MG63 (cell line): Measurements from ENCODE around the gene RASSF4. TPM values are rescaled to one million over a fixed set of nuclear protein-coding genes. Genes with fewer than 3 reads are reported as not detected.

Source experiments
- DNase-seq: peaks from one replicate; pipeline ENCODE4 v3.0.0-alpha.2; 2020
- H3K27me3 ChIP-seq: fragments of 250-450 bp; sonication (Bioruptor Pico); 2 replicates; pipeline ENCODE4 v1.5.1; 2020; ENCODE audit warnings: mild to moderate bottlenecking, moderate library complexity
- H3K36me3 ChIP-seq: fragments of 250-450 bp; sonication (Bioruptor Pico); 2 replicates; pipeline ENCODE4 v1.5.1; 2020; ENCODE audit warnings: mild to moderate bottlenecking, moderate library complexity
- H3K4me3 ChIP-seq: fragments of 250-450 bp; sonication (Bioruptor Pico); 2 replicates; pipeline ENCODE4 v1.5.1; 2020; ENCODE audit warnings: mild to moderate bottlenecking, moderate library complexity
- H3K9me3 ChIP-seq: fragments of 250-450 bp; sonication (Bioruptor Pico); 2 replicates; pipeline ENCODE4 v1.5.1; 2020; ENCODE audit warnings: mild to moderate bottlenecking, moderate library complexity
- total RNA-seq: library from RNA; depleted of rRNA; stranded (reverse); fragments of >200 nt; shearing (Covaris generic); gene quantifications from 2 replicates; pipeline ENCODE4 v1.2.3, GENCODE V29; 2014; ENCODE audit warnings: low replicate concordance

Gene RASSF4
- total RNA-seq, 1 experiment from 2014 or later, result 0.26 TPM

DNA sequence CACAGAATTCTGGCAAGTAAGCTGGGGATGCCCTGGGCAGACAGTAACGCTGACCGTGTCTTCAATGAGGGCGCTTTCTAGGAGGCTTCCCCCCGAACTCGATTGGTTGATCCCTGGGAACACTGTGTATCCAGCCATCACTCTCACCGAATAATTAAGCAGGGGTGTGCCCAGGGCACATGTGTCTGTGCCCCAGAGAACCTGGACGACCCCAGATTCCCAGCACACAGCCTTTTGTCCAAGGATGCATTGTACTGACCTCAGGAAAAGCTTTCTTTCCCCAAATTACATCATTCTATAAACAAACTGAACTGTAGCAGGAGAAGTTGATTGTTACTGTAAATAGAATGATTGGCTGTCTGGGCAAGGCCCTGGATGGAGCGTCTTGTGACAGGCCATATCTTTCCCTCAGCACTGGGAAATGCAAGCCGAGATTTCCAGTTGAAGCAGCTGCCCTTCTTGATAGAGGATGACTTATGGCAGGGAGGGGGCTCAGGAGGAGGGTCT, 25.6 kb downstream of the RASSF4 start:
- Histone ChIP-seq H3K9me3 (no peaks in the 10 kb centered on the region), H3K36me3 (no peaks in the 10 kb centered on the region), H3K4me3 (no peak overlapping the region), H3K27me3 (no peaks in the 10 kb centered on the region)
- no peak for DNase-seq

- Histone ChIP-seq H3K4me3 (no peak overlapping the region), H3K36me3 (no peaks in the 10 kb centered on the region), H3K9me3 (no peaks in the 10 kb centered on the region), H3K27me3 (no peaks in the 10 kb centered on the region)
- no peak for DNase-seq
Observed at GRCh38 chr10:44986179-44986578, 26.6 kb downstream of the RASSF4 start.

- Histone ChIP-seq H3K36me3 (no peaks in the 10 kb centered on the region), H3K9me3 (no peaks in the 10 kb centered on the region), H3K4me3 (no peak overlapping the region), H3K27me3 (no peaks in the 10 kb centered on the region)
- DNase-seq, result no peak
Observed at GRCh38 chr10:44986670-44987069, 27.1 kb downstream of the RASSF4 start.

- DNase-seq, result no peak
- Histone ChIP-seq H3K27me3 (no peaks in the 10 kb centered on the region), H3K36me3 (no peaks in the 10 kb centered on the region), H3K4me3 (no peak overlapping the region), H3K9me3 (no peaks in the 10 kb centered on the region)
Observed at GRCh38 chr10:44988957-44989585, 29.5 kb downstream of the RASSF4 start.

GRCh38 chr10:44989597-44990301, 30.1 kb downstream of the RASSF4 start:
- H3K36me3 ChIP-seq, result no peaks in the 10 kb centered on the region
- no peak for DNase-seq
- no peak overlapping the region for H3K4me3 ChIP-seq
- H3K9me3 ChIP-seq, result no peaks in the 10 kb centered on the region
- no peaks in the 10 kb centered on the region for H3K27me3 ChIP-seq

DNA sequence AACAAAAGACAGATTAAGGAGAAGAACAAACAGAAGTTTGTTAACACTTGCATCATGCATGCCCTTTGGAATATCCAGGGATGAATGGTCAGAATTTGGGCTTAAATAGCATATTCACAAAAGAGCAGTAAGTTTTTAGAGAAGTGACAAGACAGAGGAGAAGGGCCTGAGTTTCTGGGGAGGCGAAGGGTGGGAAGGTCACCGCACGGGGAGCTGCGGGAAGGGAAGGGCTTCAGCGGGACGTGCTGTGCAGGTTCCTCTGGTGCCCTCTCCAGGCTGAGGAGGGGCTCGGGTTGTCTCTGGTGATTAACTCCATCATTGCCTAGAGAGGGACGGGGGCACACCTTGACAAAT, 30.7 kb downstream of the RASSF4 start:
- Histone ChIP-seq H3K36me3 (no peaks in the 10 kb centered on the region), H3K4me3 (no peak overlapping the region), H3K27me3 (no peaks in the 10 kb centered on the region), H3K9me3 (no peaks in the 10 kb centered on the region)
- DNase-seq, result no peak

- no peak for DNase-seq
- Histone ChIP-seq H3K9me3 (no peaks in the 10 kb centered on the region), H3K36me3 (no peaks in the 10 kb centered on the region), H3K4me3 (no peak overlapping the region), H3K27me3 (no peaks in the 10 kb centered on the region)
Observed at GRCh38 chr10:44990965-44991364, 31.4 kb downstream of the RASSF4 start.

DNA sequence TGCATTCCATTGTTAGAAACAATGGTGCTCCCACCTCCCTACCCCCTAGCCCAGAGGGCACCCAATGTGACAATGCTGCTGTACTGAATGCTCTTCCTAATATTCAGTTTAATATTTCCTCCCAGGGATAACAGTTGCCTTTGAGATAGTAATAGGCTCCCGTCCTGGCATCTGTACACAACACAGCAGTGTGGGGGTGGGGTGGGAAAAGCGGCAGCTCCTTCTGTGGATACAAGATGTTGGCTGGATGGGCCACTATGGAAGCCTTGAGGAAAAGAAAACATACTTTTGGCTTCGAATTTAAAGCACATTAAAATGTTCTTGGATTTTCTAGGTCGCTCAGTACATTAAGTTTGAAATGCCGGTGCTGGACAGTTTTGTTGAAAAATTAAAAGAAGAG, 32.0 kb downstream of the RASSF4 start:
- no peaks in the 10 kb centered on the region for H3K9me3 ChIP-seq
- no peak for DNase-seq

DNA sequence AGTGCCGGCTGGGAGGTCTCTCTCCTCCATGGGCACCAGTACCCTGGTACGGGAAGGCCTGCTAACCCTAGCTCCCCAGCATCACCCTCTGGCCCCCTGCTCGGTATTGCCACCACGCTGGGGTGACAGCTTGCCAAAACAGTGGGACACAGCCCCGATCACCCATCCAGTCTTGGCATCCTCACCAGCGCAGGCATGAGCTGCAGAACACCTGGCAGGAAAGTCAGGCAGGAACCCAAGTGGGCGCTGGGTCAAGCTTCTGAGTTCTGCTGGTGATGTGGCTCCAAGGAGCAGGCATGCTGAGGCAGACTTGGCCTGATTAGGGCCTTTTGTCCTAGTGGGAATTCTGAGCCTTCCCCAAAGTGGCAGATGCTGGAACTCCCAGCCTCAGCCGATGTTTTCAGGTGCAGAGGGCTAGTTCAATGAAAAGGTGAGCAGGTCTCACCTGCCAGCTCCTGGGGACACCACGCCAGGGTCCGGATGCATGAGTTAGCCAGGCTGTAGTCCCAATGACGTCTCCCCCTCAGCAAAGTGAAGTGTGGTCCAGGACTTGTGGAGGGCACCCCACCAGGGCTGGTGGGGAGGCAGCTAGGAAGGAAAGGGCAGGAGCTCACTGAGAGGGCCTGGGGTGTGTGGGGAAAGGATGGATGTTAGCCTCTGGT, 32.6 kb downstream of the RASSF4 start:
- H3K36me3 ChIP-seq, result no peaks in the 10 kb centered on the region
- H3K9me3 ChIP-seq, result no peaks in the 10 kb centered on the region
- DNase-seq, result no peak
- no peaks in the 10 kb centered on the region for H3K27me3 ChIP-seq
- no peak overlapping the region for H3K4me3 ChIP-seq

More for the DNA sequence above, 32.0 kb downstream of the RASSF4 start:
- H3K4me3 ChIP-seq, result no peak overlapping the region
- H3K27me3 ChIP-seq, result no peaks in the 10 kb centered on the region
- no peaks in the 10 kb centered on the region for H3K36me3 ChIP-seq

- Histone ChIP-seq H3K9me3 (no peaks in the 10 kb centered on the region), H3K36me3 (no peaks in the 10 kb centered on the region), H3K27me3 (no peaks in the 10 kb centered on the region), H3K4me3 (no peak overlapping the region)
- no peak for DNase-seq
Observed at GRCh38 chr10:44992732-44993225, 33.2 kb downstream of the RASSF4 start.

DNA sequence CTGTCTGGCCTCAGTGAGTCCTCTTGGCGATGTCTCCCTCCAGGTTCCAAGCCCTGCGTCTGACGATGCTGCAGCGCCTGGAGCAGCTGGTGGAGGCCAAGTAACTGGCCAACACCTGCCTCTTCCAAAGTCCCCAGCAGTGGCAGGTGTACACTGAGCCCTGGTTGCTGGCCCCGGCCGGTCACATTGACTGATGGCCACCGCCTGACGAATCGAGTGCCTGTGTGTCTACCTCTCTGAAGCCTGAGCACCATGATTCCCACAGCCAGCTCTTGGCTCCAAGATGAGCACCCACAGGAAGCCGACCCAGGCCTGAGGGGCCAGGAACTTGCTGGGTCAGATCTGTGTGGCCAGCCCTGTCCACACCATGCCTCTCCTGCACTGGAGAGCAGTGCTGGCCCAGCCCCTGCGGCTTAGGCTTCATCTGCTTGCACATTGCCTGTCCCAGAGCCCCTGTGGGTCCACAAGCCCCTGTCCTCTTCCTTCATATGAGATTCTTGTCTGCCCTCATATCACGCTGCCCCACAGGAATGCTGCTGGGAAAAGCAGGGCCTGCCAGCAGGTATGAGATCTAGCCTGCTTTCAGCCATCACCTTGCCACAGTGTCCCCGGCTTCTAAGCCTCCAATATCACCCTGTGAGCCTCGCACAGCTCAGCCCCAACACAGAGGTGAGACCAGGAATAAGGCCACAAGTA, 33.8 kb downstream of the RASSF4 start:
- H3K36me3 ChIP-seq, result no peaks in the 10 kb centered on the region
- no peak for DNase-seq

GRCh38 chr10:44993922-44994751, 34.5 kb downstream of the RASSF4 start:
- no peak for DNase-seq
- Histone ChIP-seq H3K27me3 (no peaks in the 10 kb centered on the region), H3K9me3 (no peaks in the 10 kb centered on the region), H3K36me3 (no peaks in the 10 kb centered on the region), H3K4me3 (no peak overlapping the region)

More for the DNA sequence above, 33.8 kb downstream of the RASSF4 start:
- no peaks in the 10 kb centered on the region for H3K27me3 ChIP-seq
- H3K4me3 ChIP-seq, result no peak overlapping the region
- no peaks in the 10 kb centered on the region for H3K9me3 ChIP-seq

DNA sequence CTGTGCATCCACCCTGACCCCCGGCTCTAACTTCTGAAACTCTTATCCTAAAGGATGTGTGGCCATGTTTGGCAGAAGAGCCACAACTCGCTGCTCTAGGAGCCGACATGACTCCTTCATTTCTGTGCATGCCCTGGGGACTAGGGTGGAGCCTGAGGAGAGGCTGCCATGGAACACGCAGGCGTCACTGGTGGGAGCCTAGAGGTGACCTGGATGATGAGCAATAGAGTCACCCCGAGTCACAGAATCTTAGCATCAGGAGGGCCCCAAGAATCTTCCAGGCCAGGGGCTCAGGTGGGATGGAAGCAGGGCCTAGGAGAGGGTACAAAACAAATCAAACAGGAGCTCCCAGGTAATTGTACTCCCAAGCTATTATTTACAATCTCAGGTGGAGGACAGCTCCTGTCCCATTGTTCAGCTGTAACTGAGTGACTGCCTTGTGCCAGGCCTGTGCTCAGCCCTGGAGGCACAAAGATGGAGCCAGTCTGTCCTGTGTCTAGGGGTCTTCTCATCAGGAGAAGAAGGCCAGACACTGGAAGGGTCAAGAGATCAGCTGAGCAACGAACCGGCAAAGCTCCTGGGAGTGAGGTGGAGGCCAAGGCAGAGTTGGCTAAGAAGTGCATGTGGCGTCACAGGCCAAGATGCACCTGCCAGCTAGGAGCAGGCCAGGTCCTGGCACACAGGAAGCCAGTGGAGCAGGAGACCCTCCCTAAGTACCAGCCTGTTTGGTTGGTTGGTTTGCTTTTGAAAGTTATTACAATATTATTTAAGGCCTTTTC, 35.3 kb downstream of the RASSF4 start:
- H3K9me3 ChIP-seq, result no peaks in the 10 kb centered on the region
- H3K4me3 ChIP-seq, result no peak overlapping the region
- H3K27me3 ChIP-seq, result no peaks in the 10 kb centered on the region
- no peak for DNase-seq
- H3K36me3 ChIP-seq, result no peaks in the 10 kb centered on the region

- no peak for DNase-seq
- Histone ChIP-seq H3K27me3 (no peaks in the 10 kb centered on the region), H3K4me3 (no peak overlapping the region), H3K36me3 (no peaks in the 10 kb centered on the region), H3K9me3 (no peaks in the 10 kb centered on the region)
Observed at GRCh38 chr10:44995581-44995913, 35.9 kb downstream of the RASSF4 start.

DNA sequence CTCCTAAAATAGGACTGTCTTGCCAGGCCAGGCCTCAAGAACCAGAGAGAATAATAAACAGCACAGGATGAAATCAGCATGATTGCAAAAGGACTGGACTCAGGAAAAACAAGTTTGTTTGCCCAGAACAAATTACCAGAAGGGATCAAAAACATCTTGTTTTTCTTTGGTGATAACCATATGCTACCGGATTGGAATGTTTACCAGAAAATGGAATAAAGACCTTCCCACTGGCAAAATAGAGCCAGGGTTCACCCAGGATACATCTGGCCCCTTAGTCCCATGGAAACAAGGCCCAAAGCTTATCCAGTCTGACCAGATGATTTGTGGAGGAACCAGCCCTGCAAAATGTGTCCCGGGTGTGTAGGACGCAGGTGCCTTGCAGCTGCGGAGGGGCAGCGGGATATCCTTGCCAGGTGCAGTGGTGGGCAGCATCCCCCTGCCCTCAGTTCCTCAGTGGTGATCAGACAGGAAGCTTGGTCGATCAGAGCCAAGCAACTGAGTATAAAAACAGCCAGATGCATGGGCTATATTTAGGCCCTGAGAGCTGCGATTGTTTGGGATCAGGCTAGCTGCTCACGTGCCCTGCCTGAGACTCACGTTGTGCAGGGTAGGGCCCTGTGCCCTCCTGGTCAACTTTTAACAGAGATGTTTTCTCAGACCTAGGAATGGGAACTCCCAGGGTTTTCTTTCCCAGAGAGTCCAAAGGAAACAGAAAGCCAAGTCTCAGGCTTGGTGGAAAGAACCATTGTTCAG, 36.5 kb downstream of the RASSF4 start:
- DNase-seq, result no peak
- no peaks in the 10 kb centered on the region for H3K9me3 ChIP-seq
- H3K36me3 ChIP-seq, result no peaks in the 10 kb centered on the region
- no peaks in the 10 kb centered on the region for H3K27me3 ChIP-seq
- no peak overlapping the region for H3K4me3 ChIP-seq
